GM18907 (cell line): Measurements from ENCODE around the gene ZCCHC24.
"Not testable (repeated sequence)": the region's sequence is repeated elsewhere in the genome, so short reads cannot be mapped to it uniquely, and the experiment has no call there.

Experiments used
- ATAC-seq: cut with Tn5 transposase; IDR thresholded peaks from one replicate; pipeline ENCODE4 v1.9.1; 2021; ENCODE audit warnings: mild to moderate bottlenecking, moderate library complexity; ENCODE audit not compliant: unreplicated experiment

Gene ZCCHC24

GRCh38 chr10:79349072-79349491 lies 96.3 kb downstream of the ZCCHC24 start:
- no peak for ATAC-seq

GRCh38 chr10:79348640-79348988 lies 96.8 kb downstream of the ZCCHC24 start:
- no peak for ATAC-seq

GRCh38 chr10:79347894-79348639 lies 97.4 kb downstream of the ZCCHC24 start:
- peak; percentile 80 for ATAC-seq

GRCh38 chr10:79347226-79347893 lies 98.1 kb downstream of the ZCCHC24 start, which contains the start of gene PPIF:
PPIF (plus strand) TSS chr10:79347469; CDS start chr10:79347549, 80 bp downstream.
- ATAC-seq: peak; percentile 82

- no peak for ATAC-seq
These were observed 98.8 kb downstream of the ZCCHC24 start for GRCh38 chr10:79346388-79347225.

- ATAC-seq: no peak
These were observed 99.4 kb downstream of the ZCCHC24 start for GRCh38 chr10:79346012-79346340.

DNA sequence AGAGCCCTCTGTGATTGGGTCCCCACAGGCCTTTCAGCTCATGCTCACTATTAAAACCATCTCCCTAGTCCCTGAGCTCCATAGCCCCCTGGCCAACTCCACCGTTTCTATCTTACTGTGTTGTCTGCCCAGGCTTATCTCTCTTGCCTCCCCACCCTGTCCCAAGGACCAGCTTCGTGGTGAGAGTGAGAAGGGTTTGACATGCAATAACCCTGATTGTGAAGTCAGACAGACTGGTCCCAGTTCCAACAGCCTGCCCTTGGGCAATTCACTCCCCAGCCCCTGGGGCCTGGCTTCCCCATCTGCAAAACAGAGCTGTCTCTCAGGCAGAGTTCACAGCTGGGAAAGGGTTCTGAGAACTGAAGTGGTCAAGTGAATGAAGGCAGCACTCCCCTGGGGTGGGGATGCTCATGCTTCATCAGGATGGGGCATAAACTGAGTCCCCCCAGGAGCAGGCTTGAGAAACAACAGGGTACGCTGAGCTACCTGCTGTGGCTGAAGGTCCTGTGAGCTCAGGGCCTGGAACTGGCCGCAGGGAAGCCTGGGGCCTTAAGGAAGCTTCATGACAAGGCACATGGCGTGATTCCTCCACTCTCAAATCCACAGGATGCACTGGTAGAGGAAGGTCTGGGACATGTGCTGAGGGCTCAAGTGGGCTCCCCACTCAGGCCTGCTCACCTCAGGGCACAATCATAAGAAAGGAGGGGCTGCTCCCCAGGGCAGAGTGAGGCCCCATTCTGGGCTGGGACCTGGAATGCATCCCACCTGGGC lies 100.0 kb downstream of the ZCCHC24 start:
- ATAC-seq: no peak

DNA sequence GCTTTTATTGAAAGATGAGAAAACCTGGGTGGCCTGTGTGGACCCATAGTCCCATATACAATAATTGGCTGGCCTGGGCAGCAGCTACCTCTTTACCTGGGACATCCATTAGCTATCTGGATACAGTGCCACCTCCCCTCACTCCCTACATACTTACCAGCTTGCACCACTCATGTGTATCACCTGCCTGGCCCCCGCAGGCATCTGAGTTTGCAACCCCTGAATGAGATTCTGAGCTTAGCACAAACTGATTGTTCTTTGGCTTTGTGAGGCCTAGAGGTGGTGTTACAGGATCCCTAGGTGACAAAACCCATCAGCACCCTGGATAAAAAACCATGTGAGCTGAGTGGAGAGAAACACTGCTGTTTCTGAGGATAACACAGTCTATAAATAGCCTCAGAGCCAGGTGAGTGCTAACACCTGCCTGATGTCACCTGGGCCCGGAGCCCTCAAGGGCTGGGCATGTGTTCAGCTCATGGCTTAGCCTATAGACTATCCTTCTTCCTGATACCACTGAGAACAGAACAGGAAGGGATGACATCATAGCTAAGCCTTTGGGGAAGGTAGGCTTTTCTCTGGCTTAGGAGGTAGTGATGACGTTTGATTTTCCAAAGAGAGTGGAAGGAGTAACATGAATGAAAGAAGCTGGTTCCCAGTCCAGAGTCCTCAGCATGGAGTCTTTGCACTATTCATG lies 100.8 kb downstream of the ZCCHC24 start:
- ATAC-seq: no peak

DNA sequence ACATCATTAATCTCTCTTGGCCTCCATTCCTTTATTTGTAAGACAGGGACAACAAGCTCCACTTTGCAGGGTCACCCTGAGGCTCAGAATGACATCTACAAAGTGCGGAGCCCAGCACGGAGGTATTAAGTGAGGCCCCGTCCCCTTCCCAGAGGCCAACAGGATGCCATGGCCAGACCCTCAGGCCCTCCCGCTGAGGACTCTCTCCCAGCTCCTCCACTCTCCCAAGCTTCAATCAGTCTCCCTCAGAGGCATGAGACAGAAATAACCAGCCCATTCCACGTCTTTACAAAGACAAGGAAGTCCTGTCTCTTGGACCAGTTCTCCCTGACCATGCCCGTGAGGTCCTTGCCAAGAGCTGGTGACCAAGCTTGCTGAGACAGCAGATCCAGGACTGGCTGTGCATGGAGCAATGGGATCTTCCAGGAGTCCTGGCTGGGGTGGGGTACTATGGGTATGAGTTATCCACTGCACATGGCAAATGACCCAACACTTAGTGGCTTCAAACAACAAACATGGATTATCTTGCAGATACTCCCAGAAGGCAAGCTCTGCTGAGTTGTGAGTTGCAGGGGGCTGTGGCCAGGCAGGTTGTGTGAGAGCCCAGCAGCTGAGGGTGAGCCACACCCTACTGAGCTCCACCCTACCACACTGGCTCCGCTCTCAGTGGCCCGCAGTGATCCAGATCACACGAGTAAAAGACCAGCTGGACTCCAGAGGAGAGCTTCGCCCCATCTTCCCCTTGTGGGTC lies 102.4 kb downstream of the ZCCHC24 start:
- ATAC-seq: no peak

DNA sequence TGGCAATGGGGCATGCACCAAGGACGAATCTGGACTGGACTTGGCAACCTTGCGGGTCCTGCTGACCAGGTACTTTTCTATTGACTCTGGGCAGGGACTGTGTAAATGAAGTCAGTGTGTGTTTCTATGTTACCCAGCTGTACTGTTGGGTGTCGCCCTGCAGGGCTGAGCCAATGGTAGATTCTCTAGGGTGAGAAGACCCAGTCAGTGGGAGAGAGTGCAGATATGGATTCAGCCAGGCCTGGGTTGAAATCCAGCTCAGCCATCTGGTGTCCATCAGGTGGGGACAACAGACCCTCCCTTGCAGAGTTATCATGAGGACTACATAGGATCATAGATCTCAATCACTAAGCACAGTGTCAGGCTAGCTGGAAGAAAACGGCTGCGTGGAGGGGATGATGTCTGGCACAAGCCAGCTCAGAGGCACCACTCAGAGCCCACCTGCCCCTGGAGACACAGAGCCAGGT lies 103.1 kb downstream of the ZCCHC24 start:
- no peak for ATAC-seq

GRCh38 chr10:79340646-79341244 lies 104.7 kb downstream of the ZCCHC24 start:
- ATAC-seq: no peak

DNA sequence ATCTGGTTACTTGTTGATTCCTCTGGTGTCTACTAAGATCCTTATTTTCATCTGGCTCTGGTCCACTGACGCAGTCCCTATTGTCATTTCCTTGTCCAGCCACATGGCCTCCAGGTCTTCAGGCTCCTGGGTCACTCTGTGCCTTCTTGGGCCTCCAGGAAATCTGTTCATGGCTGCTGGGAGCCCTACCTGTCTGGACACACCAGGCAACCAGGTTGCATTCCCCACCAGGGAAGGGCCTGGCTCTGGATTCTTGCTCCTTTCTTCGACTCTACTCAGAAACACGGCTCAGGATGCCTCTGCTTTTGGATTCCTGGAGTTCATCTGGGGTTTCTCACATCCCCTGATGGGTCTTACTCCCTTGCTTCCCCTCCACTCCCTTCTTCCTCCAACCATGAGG lies 106.2 kb downstream of the ZCCHC24 start:
- no peak for ATAC-seq

GRCh38 chr10:79337783-79338469 lies 107.5 kb downstream of the ZCCHC24 start:
- not testable (repeated sequence) for ATAC-seq

DNA sequence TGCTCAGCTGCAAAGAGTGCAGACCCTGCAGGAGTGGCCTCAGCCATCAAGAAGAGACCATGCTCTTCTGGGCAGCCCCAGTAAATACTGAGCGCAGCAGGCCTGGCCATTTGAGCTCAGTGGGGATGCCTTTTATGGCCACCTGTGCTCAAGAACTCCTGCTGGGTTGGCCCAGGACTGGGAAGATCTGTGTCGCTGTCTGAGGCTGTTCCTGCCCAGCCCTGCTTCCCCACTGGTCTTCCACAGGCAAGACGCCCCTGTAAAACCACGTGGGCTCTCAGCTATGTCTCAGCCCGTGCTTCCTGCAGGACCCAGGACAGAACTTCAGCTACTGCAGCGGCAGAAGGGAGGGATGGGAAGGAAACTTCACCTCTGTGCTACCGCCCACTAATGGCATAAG lies 108.7 kb downstream of the ZCCHC24 start:
- no peak for ATAC-seq

GRCh38 chr10:79336276-79336675 lies 109.1 kb downstream of the ZCCHC24 start:
- ATAC-seq: no peak

DNA sequence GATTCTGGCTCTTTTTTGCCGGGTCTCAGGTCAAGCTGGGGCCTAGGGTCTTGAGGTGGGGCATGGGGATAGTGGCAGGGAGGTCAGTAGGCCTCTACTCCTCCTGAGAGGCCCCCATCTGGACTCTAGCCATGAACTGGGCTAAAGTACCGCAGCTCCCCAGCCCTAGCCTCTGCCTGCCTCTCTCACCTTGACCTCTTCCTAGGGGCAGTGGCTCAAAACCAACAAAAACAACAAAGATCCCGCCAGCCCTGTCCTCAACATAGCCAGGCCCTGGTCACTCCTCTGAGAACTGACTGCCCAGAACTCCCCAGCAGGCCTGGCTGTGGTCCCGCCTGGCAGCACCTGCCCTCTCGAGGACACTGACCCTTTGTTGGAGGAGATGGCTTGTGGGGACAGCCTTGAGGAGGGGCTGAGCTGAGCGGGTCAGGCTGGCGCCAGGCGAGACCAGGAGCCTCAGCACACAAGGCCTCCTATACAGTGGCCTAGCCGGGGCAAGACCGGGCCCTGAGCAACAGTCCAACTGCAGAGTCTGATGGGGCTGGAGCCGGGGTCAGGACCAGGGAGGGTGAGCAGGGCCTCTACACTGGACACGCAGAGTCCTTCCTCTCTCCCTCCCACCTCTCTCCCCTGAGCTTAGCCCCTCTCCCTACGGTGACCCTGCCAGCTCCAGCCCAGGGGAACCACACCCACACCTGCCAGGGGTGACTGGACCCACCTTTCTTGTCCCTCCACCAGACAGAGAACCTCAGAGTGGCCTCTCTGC lies 109.8 kb downstream of the ZCCHC24 start:
- no peak for ATAC-seq

- no peak for ATAC-seq
These were observed 110.3 kb downstream of the ZCCHC24 start for GRCh38 chr10:79335094-79335469.

- ATAC-seq: no peak
These were observed 110.9 kb downstream of the ZCCHC24 start for GRCh38 chr10:79334573-79334972.
